Stimulated activated naive CD4-positive, alpha-beta T cell (primary cell): ENCODE data around the gene ST3GAL4.
A peak's percentile ranks its signal among the peaks of the same experiment; 100 is the strongest.

Experiments used
- DNase-seq, 6 experiments: peaks; one replicate each; lab custom pipeline; 2025; lab: John Stamatoyannopoulos, UW

Gene ST3GAL4

GRCh38 chr11:126426820-126427749 lies 71.6 kb downstream of the ST3GAL4 start:
- DNase-seq: no peak

- no peak for DNase-seq
Measured at GRCh38 chr11:126430581-126431335, 75.3 kb downstream of the ST3GAL4 start.

- DNase-seq: no peak
Measured at GRCh38 chr11:126431401-126432064, 76.0 kb downstream of the ST3GAL4 start.

DNA sequence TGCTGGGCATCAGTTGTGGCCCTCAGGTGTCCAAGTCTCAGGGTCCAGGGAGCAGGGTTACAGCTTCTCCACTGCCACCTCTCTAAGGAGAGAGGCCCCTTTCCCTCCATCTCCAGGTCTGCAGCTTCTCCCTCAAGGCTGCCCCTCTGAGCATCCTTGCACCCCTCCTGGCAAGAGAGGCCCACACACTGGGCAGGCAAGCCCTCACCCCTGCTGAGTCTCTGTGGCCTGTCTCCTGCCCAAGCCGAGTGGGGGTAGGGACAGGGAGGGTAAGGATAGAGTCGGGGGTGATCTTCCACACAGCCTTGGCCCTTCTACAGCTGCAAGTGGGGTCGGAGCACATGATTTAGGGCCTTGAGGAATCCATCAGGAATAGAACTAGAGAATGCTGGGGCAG lies 76.6 kb downstream of the ST3GAL4 start:
- DNase-seq: no peak

DNA sequence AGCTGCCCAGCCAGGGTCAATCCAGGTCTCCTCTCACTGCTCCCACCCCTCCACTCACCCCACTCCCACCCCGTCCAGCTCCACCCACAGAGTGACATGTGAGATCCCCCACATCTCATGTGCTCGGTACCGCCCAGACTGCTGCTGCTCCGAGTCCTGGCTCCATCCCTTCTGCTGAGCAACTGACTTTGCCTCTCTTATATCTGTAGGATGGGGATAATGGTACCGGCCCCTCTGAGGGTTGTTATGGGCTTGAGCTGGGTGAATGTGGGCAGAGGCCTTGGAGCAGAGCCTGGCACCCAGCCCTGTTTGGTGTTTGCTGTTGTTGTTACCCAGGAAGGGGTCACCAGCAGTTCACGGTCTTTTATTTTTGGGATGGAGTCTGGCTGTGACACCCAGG lies 77.0 kb downstream of the ST3GAL4 start:
- no peak for DNase-seq

DNA sequence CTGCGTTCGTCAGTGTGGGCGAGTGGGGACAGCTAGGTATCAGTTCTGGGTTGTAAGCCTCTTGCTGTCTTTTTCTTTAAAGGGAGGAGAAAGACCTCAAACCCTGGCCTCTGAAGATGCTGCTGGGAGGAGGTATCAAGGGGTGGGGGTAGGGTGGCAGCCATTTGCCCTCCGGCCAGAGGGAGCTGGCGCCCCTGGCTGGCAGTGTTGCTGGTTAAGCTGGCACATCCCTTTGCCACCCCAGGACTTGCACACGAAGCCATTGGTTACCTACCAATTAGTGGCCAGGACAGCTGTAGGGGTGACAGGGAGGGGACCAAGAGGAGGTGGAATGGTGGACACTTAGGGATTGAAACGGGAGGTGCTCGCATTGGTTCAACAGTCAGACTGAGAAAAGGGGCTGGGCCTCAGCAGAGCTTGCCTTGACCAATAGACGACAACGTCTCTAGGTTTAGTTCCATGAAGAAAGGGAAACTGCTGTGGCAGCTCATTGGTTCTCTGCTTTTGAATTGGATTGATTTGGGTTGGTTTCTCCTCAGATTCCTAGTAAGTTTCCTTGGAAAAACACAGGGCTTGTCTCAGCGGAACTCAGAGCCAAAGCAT lies 77.9 kb downstream of the ST3GAL4 start:
- no peak for DNase-seq

GRCh38 chr11:126433989-126434949 lies 78.8 kb downstream of the ST3GAL4 start:
- no peak for DNase-seq

- no peak for DNase-seq
Measured at GRCh38 chr11:126434950-126435335, 79.5 kb downstream of the ST3GAL4 start.

- DNase-seq: no peak
Measured at GRCh38 chr11:126436209-126436755, 80.8 kb downstream of the ST3GAL4 start.

DNA sequence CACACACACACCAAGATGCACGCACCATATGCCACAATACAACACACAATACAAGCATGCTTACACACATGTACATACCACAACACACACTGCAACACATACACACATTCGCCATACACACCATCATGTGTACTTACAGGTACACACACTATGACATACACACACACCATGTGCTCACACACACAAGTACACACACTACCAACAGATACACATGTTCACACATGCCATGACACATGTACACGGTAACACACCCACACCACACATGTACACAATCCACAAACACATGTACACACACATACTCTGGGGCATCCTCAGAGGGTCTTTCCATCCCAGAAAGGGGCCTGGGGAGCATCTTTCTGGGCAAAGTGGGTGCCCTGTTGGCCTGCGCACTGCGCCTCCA lies 82.2 kb downstream of the ST3GAL4 start:
- no peak for DNase-seq

GRCh38 chr11:126438272-126438671 lies 82.8 kb downstream of the ST3GAL4 start:
- DNase-seq: no peak

GRCh38 chr11:126438691-126439090 lies 83.2 kb downstream of the ST3GAL4 start:
- no peak for DNase-seq

DNA sequence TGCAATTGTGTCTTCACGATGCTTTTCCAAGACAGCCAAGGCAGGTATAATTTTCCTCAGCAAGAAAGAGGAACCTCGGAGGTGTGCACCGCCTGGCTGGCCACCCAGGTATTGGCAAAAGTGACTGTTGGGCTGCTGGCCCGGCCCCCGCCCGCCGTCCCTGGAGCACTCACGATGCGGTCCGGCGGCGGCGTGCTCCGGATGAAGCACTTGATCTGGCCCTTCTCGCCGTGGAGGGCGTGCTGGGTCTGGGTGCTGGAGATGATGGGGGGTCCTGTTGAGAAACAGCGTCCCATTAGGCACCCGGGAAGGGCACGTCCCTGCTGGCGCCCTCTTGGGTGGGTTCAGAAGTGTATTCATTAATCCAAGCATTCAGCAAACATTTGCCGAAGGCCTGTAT lies 84.8 kb downstream of the ST3GAL4 start:
- DNase-seq: no peak

- DNase-seq: peak; percentile 30 to 80 (median 58)
Measured at GRCh38 chr11:126440792-126441514, 85.5 kb downstream of the ST3GAL4 start.

GRCh38 chr11:126443120-126443519 lies 87.6 kb downstream of the ST3GAL4 start:
- no peak for DNase-seq

GRCh38 chr11:126444072-126444471 lies 88.6 kb downstream of the ST3GAL4 start:
- DNase-seq: no peak

DNA sequence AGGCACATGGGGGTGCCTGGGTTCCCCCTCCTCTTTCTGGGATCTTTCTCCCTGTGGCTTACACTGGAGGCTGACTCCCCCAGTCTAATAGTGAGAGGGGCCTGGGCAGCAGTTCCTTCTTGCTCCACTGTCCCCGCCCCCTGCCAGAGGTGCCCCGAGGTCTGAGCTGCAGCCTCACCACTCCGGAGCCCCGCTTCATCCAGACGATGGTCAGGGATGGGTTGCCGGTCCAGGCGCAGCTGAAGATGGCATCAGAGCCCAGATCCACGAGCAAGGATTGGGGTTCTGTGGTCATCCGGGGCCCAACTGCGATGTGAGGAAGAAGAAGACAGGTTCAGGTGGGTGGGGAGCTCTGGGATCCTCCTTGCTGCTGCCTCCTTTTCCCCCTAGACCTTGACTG lies 91.1 kb downstream of the ST3GAL4 start:
- DNase-seq: no peak

DNA sequence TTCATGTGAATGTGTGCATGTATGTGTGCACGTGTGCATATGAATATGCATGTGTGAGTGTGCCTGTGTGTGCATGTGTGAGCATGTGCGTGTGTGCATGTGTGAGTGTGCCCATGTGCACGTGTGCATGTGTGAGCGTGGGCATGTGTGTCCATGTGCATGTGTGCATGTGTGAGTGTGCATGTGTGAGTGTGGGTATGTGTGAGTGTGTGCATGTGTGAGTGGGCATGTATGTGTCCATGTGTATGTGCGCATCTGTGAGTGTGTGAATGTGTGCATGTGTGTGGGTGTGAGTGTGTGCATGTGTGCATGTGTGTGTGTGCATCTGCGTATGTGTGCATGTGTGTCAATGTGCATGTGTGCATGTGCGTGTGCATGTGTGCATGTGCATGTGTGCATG lies 94.7 kb downstream of the ST3GAL4 start:
- DNase-seq: no peak

DNA sequence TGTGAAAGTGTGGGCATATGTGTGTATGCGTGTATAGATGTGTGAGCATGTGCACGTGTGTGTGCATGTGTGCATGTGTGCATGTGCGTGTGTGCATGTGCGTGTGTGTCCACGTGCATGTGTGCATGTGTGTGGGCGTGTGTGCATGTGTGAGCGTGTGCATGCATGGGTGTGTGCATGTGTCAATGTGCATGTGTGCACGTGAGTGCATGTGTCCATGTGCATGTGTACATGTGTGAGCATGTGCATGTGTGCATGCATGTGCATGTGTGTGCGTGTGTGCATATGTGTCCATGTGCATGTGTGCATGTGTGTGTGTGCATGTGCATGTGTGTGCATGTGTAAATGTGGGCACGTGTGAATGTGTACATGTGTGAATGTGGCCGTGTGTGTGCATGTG lies 95.3 kb downstream of the ST3GAL4 start:
- DNase-seq: no peak

GRCh38 chr11:126451211-126451802 lies 95.8 kb downstream of the ST3GAL4 start:
- no peak for DNase-seq
